ENCODE measurements around the gene PRSS21. TPM values are rescaled to one million over a fixed set of nuclear protein-coding genes. Genes with fewer than 3 reads are reported as not detected.

PRSS21 gene
- polyA plus RNA-seq, 3 donors: 2.1 to 9.0 (median 3.1) TPM

DNA sequence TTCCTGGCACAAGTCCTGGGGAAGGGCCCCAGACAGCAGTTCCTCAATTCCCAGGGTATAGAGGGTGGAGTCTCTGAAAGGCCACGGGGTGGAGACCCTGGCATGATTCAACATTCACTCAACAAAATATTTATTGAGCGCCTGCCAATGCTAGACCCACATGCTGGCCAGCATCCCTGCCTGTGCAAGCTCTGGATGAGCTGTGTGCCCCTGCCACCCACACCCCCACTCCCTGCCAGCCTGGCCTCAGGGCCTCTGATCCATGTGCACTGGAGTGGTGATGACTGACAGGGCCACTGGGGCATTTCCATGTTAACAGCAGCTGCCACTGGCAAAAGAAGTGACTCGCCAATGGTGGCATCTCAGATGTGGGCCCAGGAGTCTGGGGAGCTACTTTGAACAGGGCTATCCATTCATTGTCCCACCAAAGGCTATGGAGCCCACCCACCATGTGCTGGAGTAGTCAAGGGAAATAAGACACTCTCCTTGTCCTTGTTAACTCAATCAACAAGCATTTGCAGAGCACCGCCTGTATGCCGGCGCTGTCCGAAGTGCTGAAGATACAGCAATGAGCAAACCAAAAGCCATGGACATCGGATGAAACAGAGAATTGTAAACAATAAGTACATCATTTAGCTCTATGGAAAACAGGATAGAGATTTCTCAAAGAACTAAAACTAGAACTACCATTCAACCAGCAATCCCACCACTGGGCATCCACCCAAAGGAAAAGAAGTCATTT lies 44.0 kb downstream of the PRSS21 start:
- WGBS (ENCODE audit: insufficient coverage): 50% methylated on average over 1 of the region's 8 CpGs
- DNase-seq: peak in 1 of 3 donors; percentile 60
- H3K27ac Mint-ChIP-seq: peak overlapping the region in 1 of 7 donors; percentile 7
- H3K9me3 Mint-ChIP-seq: peaks cover 4 to 18% (median 9%) of the 10 kb centered on the region in 7 donors
- H4K20me1 ChIP-seq (ENCODE audit: insufficient read depth, low read length): no peaks in the 10 kb centered on the region
- peaks cover 17% of the 10 kb centered on the region for H3K4me1 Mint-ChIP-seq
- H3K36me3 ChIP-seq (replicated peaks in 1 of 2; ENCODE audit: control insufficient read depth in 1 of 2, insufficient read depth in 2 of 2, low read length in 2 of 2): no peaks in the 10 kb centered on the region
- H3K9me3 ChIP-seq (replicated peaks in 1 of 2; ENCODE audit: control insufficient read depth in 1 of 2, insufficient read depth in 1 of 2, low read length in 2 of 2): peaks cover 4 to 7% of the 10 kb centered on the region in 2 donors
- no peak overlapping the region for H3K4me3 ChIP-seq (replicated peaks in 1 of 3; ENCODE audit: low read depth in 2 of 3, low read length in 3 of 3)
- H3K9ac ChIP-seq (ENCODE audit: insufficient read depth, low read length, poor library complexity, severe bottlenecking): no peak overlapping the region
- no peaks in the 10 kb centered on the region for H3K79me2 ChIP-seq (ENCODE audit: insufficient read depth, low read length)
- peaks cover 3 to 30% of the 10 kb centered on the region in 2 donors for H3K27me3 ChIP-seq (ENCODE audit: control insufficient read depth in 2 of 2, insufficient read depth in 2 of 2, low read length in 2 of 2)
- intact Hi-C loops (cut with micrococcal nuclease): no loop called here
- no peak overlapping the region for H3K4me2 ChIP-seq (replicated peaks; ENCODE audit: extremely low read depth, low read length, poor library complexity, severe bottlenecking)
- no peak overlapping the region for H3K27ac ChIP-seq (ENCODE audit: low read depth in 1 of 2, low read length in 2 of 2)
- H3K36me3 Mint-ChIP-seq: peaks cover 0 to 2% of the 10 kb centered on the region in 2 donors
- peaks cover 5 to 10% of the 10 kb centered on the region in 2 donors for H3K4me1 ChIP-seq (ENCODE audit: control insufficient read depth in 1 of 2, insufficient read depth in 2 of 2, low read length in 2 of 2)
- peaks cover 16 to 56% (median 38%) of the 10 kb centered on the region in 3 donors for H3K27me3 Mint-ChIP-seq (ENCODE audit: low read depth in 3 of 3)
- TF ChIP-seq, protein P1, sequence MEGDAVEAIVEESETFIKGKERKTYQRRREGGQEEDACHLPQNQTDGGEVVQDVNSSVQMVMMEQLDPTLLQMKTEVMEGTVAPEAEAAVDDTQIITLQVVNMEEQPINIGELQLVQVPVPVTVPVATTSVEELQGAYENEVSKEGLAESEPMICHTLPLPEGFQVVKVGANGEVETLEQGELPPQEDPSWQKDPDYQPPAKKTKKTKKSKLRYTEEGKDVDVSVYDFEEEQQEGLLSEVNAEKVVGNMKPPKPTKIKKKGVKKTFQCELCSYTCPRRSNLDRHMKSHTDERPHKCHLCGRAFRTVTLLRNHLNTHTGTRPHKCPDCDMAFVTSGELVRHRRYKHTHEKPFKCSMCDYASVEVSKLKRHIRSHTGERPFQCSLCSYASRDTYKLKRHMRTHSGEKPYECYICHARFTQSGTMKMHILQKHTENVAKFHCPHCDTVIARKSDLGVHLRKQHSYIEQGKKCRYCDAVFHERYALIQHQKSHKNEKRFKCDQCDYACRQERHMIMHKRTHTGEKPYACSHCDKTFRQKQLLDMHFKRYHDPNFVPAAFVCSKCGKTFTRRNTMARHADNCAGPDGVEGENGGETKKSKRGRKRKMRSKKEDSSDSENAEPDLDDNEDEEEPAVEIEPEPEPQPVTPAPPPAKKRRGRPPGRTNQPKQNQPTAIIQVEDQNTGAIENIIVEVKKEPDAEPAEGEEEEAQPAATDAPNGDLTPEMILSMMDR (IDR thresholded peaks at IDR 0.05): no peak
- no peak overlapping the region for H2AFZ ChIP-seq (ENCODE audit: insufficient read depth, low read depth, low read length, poor library complexity, severe bottlenecking)
- no peak overlapping the region for H3K4me3 Mint-ChIP-seq

DNA sequence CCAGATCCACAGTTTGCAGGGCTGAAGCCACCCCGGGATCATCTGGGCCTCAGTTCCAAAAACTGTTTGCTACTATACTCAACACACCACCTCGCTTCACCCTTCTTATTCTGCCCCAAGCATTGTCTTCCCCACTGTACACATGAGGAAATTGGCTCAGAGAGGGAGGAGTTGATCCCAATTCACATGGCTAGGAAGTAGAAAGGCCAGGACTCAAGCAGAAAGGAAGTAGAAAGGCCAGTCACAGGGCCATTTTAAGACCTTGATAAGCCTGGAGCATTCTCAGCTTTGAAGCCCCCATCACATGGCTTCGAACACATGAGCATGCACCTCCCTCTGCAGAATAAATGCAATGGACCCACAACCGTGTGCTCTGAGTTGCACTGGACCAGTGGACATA lies 48.6 kb downstream of the PRSS21 start:
- intact Hi-C loops (cut with micrococcal nuclease): no loop called here
- H3K79me2 ChIP-seq (ENCODE audit: insufficient read depth, low read length): no peaks in the 10 kb centered on the region
- no peaks in the 10 kb centered on the region for H3K36me3 ChIP-seq (replicated peaks in 1 of 2; ENCODE audit: control insufficient read depth in 1 of 2, insufficient read depth in 2 of 2, low read length in 2 of 2)
- no peak overlapping the region for H3K4me3 ChIP-seq (replicated peaks in 1 of 3; ENCODE audit: low read depth in 2 of 3, low read length in 3 of 3)
- TF ChIP-seq, protein P1 (IDR thresholded peaks at IDR 0.05): no peak
- H3K4me3 Mint-ChIP-seq: no peak overlapping the region
- H2AFZ ChIP-seq (ENCODE audit: insufficient read depth, low read depth, low read length, poor library complexity, severe bottlenecking): no peak overlapping the region
- no peak overlapping the region for H3K4me2 ChIP-seq (replicated peaks; ENCODE audit: extremely low read depth, low read length, poor library complexity, severe bottlenecking)
- H4K20me1 ChIP-seq (ENCODE audit: insufficient read depth, low read length): no peaks in the 10 kb centered on the region
- peaks cover 13% of the 10 kb centered on the region for H3K4me1 Mint-ChIP-seq
- no peak overlapping the region for H3K27ac Mint-ChIP-seq
- H3K36me3 Mint-ChIP-seq: no peaks in the 10 kb centered on the region
- H3K27me3 Mint-ChIP-seq (ENCODE audit: low read depth in 3 of 3): peaks cover 5 to 14% (median 11%) of the 10 kb centered on the region in 3 donors
- H3K9me3 Mint-ChIP-seq: peaks cover 0 to 7% (median 5%) of the 10 kb centered on the region in 7 donors
- WGBS (ENCODE audit: insufficient coverage): 100% methylated on average over 2 of the region's 4 CpGs
- DNase-seq: no peak
- no peaks in the 10 kb centered on the region for H3K27me3 ChIP-seq (ENCODE audit: control insufficient read depth in 2 of 2, insufficient read depth in 2 of 2, low read length in 2 of 2)
- H3K9me3 ChIP-seq (replicated peaks in 1 of 2; ENCODE audit: control insufficient read depth in 1 of 2, insufficient read depth in 1 of 2, low read length in 2 of 2): peaks cover 4 to 7% of the 10 kb centered on the region in 2 donors
- peaks cover 10 to 11% of the 10 kb centered on the region in 2 donors for H3K4me1 ChIP-seq (ENCODE audit: control insufficient read depth in 1 of 2, insufficient read depth in 2 of 2, low read length in 2 of 2)
- no peak overlapping the region for H3K27ac ChIP-seq (ENCODE audit: low read depth in 1 of 2, low read length in 2 of 2)
- H3K9ac ChIP-seq (ENCODE audit: insufficient read depth, low read length, poor library complexity, severe bottlenecking): no peak overlapping the region
